Astrocyte (in vitro differentiated cells and primary cell): ENCODE data around the gene ITIH2.

Experiments
- CTCF ChIP-seq: IDR thresholded peaks from 2 replicates; pipeline ENCODE4 v1.5.1; 2011; ENCODE audit warnings: low read depth, mild to moderate bottlenecking, inconsistent platforms, low read length, moderate library complexity; ENCODE audit not compliant: insufficient read depth
- EZH2 ChIP-seq: IDR thresholded peaks from 2 replicates; pipeline ENCODE4 v1.6.1; 2012; ENCODE audit warnings: mild to moderate bottlenecking, low read length, inconsistent platforms; ENCODE audit not compliant: insufficient read depth

DNA sequence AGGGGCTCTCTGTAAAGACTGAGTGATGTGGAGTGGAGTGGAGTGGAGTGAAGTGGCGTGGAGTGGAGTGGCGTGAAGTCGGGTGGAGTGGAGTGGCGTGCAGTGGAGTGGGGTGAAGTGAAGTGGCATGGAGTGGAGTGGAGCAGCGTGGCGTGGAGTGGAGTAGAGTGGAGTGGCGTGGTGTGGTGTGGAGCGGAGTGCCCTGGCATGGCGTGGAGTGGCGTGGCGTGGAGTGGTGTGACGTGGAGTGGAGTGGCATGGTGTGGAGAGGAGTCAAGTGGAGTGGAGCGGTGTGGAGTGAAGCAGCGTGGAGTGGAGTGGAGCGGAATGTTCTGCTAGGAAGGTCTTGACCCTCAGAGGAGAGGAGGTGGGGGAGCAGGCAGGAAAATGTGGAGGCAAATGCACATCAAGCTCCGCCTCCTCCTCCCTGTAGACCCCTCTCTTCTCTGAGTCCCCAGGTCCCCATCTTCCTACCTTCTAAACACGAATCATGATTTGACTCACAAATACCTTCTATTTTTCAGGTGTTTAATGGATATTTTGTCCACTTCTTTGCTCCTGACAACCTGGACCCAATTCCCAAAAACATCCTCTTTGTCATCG is 19.9 kb downstream of the ITIH2 start:
- TF ChIP-seq CTCF (no peak), EZH2 (no peak)
